Mammary epithelial cell (primary cell): ENCODE data around the gene ILKAP.

Source experiments
- CTCF ChIP-seq, 2 donors: IDR thresholded peaks in 1 of 2; conservative IDR thresholded peaks in 1 of 2; 2 replicates each; pipeline ENCODE4 v1.5.1; 2011 to 2012; ENCODE audit warnings: inconsistent platforms in 2 of 2, low read length in 2 of 2, mild to moderate bottlenecking in 2 of 2, control low read depth in 1 of 2, low read depth in 1 of 2; ENCODE audit not compliant: insufficient read depth in 1 of 2; ENCODE audit errors: extremely low read depth in 1 of 2
- EZH2 ChIP-seq: IDR thresholded peaks from 2 replicates; pipeline ENCODE4 v1.6.1; 2012; ENCODE audit warnings: low read length, inconsistent platforms, borderline replicate concordance

DNA sequence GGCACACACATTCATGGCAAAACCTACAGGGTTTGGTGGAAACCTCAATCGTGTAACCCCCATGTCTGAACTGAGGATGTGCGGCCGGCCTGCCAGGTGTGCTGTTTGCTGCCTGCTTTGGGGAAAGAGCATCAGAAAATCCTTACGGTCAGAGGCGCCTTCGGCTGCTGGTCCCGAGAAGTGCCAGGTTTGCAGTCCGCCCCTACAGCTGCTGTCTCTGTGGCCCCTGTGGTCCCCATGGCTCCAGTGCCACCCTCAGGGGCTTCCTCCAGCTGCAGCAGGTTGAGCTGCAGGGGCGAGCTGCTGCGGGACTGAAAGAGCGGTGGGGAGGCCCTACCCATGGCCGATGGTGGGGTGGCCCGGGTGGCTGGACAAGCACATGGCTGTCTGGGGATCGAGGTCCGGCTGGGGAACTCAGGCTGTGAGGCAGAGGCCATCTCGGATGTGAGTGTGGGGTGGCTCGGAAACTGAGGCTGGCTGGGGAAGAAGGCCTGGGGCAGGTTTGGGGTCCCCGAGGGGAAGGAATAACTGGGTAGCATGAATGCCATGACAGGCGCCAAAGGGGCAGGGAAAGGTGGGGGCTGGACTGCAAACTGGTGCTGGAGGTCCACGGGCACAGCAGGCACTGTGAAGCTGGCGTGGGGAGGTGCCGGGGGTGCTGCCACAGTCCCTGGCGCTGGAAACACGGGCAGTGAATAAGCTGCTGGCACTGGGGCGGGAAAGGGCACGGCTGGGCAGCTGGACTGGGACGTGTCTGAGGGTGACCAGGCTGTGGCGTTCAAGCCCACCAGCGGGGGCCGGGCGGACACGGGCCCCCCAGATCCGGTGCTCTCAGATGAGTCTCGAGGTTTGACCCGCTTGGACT lies 49.5 kb upstream of the ILKAP start:
- TF ChIP-seq CTCF (conservative IDR thresholded peaks at IDR 0.05 in 1 of 2, IDR thresholded peaks at IDR 0.05 in 1 of 2; ENCODE audit: extremely low read depth in 1 of 2, insufficient read depth in 1 of 2, low read depth in 1 of 2, low read length in 2 of 2): no peak
- no peak for TF ChIP-seq EZH2
